NCI-H524 treated with DMSO at 0.1 percent for 48 hours (cell line): ENCODE measurements around the gene ABI1.

Experiments used
- DNase-seq: peaks from one replicate; lab custom pipeline; 2025; lab: John Stamatoyannopoulos, UW

ABI1 gene

GRCh38 chr10:26711324-26711723 is 149.4 kb downstream of the ABI1 start:
- no peak for DNase-seq

DNA sequence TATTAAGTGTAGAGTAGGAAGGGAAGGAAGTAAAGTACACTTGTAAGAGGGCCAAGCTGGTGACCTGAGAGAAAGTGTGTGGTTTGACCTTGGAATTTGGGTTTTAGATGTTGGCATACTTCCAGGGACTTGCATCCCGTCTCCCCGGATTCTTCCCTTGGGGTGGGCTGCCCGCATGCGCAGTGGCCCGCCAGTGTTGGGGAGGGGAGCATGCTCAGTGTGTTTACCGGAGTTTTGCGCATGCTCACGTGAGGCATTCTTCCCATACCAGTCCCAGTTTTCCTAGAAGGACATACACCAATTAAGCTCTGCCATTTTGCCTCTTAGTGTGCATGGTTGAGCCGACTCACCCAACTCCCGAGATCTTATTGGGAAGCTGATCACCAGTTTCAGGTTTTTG is 153.8 kb downstream of the ABI1 start:
- DNase-seq = no peak

- DNase-seq = no peak
Observed at GRCh38 chr10:26706206-26706605, 154.6 kb downstream of the ABI1 start.

GRCh38 chr10:26703974-26704373 is 156.8 kb downstream of the ABI1 start:
- DNase-seq = no peak

DNA sequence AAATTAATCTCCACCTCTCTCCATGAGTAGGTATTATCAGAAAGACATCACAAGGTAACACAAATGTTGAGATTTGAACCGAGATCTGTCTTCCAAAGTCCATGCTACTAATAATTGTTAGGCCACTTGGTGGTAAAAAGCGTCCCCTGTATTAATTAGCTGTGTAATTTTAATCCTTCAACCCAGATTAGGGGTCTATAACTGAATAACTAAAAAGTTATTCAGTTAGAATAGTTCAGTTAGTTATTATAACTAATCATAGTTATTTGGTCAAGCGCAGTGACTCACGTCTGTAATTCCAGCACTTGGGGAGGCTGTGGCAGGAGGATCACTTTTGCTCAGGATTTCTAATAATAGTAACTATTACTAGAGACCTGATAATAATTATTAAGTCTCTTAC is 157.7 kb downstream of the ABI1 start:
- no peak for DNase-seq

DNA sequence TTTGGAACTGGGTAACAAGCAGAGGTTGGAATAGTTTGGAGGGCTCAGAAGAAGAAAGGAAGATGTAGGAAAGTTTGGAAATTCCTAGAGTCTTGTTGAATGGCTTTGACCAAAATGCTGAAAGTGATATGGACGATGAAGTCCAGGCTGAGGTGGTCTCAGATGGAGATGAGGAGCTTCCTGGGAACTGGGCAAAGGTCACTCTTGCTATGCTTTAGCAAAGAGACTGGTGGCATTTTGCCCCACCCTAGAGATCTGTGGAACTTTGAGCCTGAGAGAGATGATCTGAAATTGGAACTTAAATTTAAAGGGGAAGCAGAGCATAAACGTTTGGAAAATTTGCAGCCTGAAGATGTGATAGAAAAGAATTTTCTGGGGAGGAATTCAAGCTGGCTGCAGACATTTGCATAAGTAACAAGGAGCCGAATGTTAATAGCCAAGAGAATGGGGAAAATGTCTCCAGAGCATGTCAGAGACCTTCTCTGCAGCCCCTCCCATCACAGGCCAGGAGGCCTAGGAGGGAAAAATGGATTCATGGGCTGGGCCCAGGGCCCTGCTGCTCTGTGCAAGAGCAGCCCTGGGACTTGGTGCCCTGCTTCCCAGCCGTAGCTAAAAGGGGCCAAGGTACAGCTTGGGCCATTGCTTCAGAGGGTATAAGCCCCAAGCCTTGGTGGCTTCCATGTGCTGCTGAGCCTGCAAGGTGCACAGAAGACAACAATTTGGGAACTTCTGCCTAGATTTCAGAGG is 159.7 kb downstream of the ABI1 start:
- DNase-seq = no peak

DNA sequence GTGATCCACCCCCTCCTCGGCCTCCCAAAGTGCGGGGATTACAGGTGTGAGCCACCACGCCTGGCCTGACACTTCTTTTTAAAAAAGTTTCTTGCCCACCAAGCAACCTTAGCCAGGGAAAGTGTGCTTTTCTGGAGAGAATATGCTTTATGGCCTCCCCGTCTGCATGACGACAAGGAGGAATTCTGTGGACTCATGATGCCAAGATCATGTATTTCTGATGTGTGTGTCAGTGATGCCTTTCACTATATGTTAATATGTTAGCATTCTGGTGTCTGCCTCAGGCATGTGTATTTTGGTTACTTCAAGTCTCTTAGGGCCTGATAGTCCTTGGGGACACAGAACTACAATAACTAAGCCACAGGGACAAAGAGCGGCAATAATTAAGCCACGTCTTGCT is 161.1 kb downstream of the ABI1 start:
- no peak for DNase-seq

DNA sequence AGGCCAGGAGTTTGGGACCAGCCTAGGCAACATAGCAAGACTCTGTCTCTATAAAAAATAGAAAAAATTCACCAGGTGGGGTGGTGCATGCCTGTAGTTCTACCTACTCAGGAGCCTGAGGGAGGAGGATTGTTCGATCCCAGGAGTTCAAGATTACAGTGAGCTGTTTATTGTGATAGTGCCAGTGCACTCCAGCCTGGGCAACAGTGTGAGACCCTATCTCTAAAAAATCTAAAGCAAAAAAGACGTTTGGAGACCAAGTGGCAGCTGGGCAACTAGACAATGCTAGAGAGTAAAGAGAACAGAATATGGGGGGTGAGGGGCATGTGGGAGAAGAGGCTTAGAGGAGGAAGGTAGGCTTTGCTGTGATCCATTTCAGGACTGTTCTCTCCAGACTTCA is 161.8 kb downstream of the ABI1 start:
- DNase-seq = no peak

DNA sequence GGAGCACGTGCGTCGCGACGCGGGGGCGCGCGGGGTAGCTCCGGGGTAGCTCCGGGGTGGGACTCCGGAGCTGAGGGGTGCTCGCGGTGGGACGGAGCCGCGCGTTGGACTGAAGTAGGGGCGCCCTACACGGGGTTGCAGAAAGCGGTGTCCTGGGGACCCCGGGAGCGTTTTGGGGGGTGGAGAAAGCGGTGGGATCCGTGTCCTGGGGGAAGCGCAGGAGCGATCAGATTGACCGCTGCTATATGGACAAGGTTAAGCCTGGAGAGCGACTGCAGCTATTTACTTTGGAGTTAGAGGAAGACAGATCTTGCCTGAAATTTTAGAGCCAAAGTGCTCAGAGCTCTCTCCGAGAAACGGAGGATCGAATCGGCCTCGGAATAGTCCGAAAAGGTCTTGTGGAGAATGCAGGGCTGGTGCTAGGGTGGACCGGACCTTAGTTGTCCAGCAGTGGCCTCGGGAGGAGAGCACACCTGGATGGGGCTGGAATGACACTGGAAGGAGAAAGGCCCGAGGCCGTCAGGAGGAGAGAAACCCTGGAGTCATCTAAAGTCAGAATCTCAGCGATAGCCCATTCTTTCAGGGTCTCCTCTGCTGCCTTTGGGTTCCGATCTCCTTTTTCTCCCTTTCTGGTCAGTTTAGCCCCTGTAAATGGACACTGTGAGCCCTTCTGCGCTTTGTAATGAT is 162.7 kb downstream of the ABI1 start:
- no peak for DNase-seq

DNA sequence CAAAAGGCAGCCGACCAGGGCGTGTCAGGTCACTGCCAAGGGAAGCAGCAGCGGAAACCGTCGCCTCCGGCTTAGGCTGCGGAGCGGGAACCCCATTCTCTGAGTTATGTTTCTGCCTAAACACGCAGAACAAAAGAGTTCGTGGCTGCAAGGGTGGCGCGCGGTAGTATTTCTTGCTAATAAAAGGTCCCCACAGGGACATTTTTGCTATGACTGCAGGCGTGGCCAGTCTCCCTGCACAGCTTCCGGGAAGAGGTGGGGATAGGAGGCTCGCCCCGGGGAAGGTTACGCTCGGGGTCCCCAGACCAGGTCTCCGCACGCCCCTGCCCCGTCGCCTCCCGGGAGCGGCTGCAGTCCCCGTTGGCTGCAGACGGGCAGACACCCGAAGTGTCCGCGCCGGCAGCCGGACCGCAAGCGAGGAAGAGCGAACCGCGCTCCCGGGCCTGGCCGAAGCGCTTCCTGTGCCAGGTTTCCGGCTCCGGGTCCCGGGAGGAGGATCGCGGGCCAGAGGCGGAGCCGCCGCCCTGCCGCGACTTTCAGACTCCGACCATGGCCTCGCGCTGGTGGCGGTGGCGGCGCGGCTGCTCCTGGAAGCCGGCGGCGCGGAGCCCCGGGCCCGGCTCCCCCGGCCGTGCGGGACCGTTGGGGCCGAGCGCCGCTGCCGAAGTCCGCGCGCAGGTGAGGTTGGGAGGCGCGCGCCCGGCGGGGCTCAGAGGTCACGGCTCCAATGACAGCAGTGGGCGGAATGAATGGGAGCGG is 163.4 kb downstream of the ABI1 start, which contains the start of gene PDSS1:
Gene PDSS1 (plus strand): TSS at position 539 of the 759 bp plus-strand sequence. CDS start 11 bp downstream, at position 550.
- no peak for DNase-seq

- no peak for DNase-seq
Observed at GRCh38 chr10:26696786-26697162, 164.0 kb downstream of the ABI1 start.
